GM12891 (cell line): ENCODE measurements around the gene CAPRIN1.

Source experiments
- PAX5 ChIP-seq: IDR thresholded peaks from 2 replicates; pipeline ENCODE4 v1.6.1; 2011; ENCODE audit warnings: low read length, moderate library complexity, mild to moderate bottlenecking; ENCODE audit not compliant: insufficient read depth, severe bottlenecking
- POLR2A ChIP-seq: IDR thresholded peaks from 2 replicates; pipeline ENCODE4 v1.6.1; 2011; ENCODE audit warnings: low read depth, low read length, control low read depth
- POLR2AphosphoS5 ChIP-seq: IDR thresholded peaks from 2 replicates; pipeline ENCODE4 v1.6.1; 2011; ENCODE audit warnings: low read depth, low read length, control low read depth
- POU2F2 ChIP-seq: IDR thresholded peaks from 2 replicates; pipeline ENCODE4 v1.6.1; 2011; ENCODE audit warnings: low read depth, mild to moderate bottlenecking, control low read depth, low read length, moderate library complexity
- SPI1 ChIP-seq: IDR thresholded peaks from 2 replicates; pipeline ENCODE4 v1.6.1; 2011; ENCODE audit warnings: low read depth, low read length, control low read depth
- TAF1 ChIP-seq: IDR thresholded peaks from 2 replicates; pipeline ENCODE4 v1.6.1; 2011; ENCODE audit warnings: low read depth, low read length, control low read depth

DNA sequence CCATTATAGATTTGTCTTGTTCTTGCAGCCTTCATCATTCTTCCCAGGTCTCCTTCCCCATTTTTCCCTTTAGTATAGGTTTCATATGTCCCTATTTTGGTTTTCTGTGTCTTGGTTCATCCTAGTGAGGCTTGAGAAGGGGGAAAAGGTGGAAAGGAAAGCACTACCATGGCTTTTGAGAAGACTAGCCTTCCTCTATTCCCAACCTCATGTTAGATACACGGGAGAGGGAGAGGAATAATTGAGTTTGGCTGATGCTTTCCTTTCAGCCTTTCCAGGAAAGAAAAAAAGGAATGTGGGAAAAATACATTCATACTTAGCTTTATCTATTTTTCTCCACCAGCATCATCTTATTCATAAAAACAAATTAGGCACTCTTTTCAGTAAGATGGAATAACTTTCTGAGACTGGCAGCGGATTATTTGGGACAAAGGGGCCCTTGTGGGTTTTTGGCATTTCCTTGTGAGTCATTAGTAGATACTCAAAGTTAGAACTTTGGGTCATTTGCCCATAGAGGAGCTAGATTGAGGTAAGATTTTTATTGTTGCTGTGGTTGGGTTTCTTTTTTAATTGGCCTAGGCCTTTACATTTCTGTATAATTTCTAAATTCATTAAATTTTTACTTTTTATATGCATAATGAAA lies 23.8 kb downstream of the CAPRIN1 start:
- TF ChIP-seq POLR2A (no peak), POLR2AphosphoS5 (no peak), SPI1 (no peak), TAF1 (no peak), POU2F2 (no peak), PAX5 (no peak)
